ENCODE results near the gene KCNT1. TPM values are rescaled to one million over a fixed set of nuclear protein-coding genes. Genes with fewer than 3 reads are reported as not detected.

The KCNT1 gene
- total RNA-seq, 1 donor from 2014 or later, result not detected

GRCh38 chr9:135770771-135771170 lies 68.8 kb downstream of the KCNT1 start:
- H3K27me3 Mint-ChIP-seq, result no peaks in the 10 kb centered on the region
- no peaks in the 10 kb centered on the region for H3K4me1 Mint-ChIP-seq
- no peak for ATAC-seq (ENCODE audit: low read depth)
- ChIA-PET POLR2A (no interaction called here), CTCF (no interaction called here)
- H3K4me3 Mint-ChIP-seq, result no peak overlapping the region
- TF ChIP-seq CTCF (IDR thresholded peaks at IDR 0.05), result no peak
- H3K36me3 Mint-ChIP-seq (ENCODE audit: low read depth), result no peaks in the 10 kb centered on the region
- DNase-seq, result no peak
- intact Hi-C loops (cut with micrococcal nuclease), result no loop called here
- H3K9me3 Mint-ChIP-seq, result peaks cover 3% of the 10 kb centered on the region
- no peak overlapping the region for H3K27ac Mint-ChIP-seq

DNA sequence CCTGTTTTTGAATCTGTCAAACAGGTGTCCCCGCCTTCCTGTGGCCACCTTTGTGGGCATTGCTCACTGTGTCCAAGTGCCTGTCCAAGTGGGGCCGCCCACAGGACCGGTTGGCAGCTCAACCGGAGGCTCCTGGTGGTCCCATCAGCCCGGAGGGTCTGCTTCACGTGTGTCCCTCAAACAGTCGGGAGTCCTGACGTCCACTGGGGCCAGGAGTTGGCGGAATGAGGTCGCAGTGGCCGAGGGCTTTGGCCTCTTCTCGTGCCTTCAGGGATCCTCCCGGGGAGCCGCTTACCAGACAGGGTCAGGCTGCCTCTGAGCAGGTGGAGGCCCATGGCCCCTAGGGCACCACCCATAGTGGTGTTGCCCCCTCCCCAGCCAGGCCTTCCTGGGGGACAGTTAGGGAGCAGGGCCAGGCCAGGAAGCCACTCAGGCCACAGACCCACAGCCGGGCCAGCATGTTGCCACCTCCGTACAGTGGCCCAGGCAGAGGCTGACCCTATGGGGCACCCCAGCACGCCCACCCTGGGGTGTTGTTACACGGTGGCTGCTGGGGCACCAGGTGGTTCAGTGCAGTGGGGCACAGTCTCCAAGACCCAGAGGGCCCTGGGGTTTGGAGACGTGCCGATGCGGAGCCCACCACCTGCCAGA lies 69.5 kb downstream of the KCNT1 start:
- H3K4me1 Mint-ChIP-seq, result no peaks in the 10 kb centered on the region
- no peaks in the 10 kb centered on the region for H3K9me3 Mint-ChIP-seq
- DNase-seq (no peak), ATAC-seq (ENCODE audit: low read depth) (no peak)
- no peak overlapping the region for H3K4me3 Mint-ChIP-seq
- no peak overlapping the region for H3K27ac Mint-ChIP-seq
- intact Hi-C loops (cut with micrococcal nuclease), result no loop called here
- no peaks in the 10 kb centered on the region for H3K27me3 Mint-ChIP-seq
- TF ChIP-seq CTCF (IDR thresholded peaks at IDR 0.05), result no peak
- ChIA-PET POLR2A (no interaction called here), CTCF (no interaction called here)
- H3K36me3 Mint-ChIP-seq (ENCODE audit: low read depth), result no peaks in the 10 kb centered on the region

GRCh38 chr9:135772056-135772646 lies 70.2 kb downstream of the KCNT1 start:
- Mint-ChIP-seq H3K9me3 (no peaks in the 10 kb centered on the region), H3K36me3 (ENCODE audit: low read depth) (no peaks in the 10 kb centered on the region), H3K4me1 (no peaks in the 10 kb centered on the region), H3K27ac (no peak overlapping the region), H3K4me3 (no peak overlapping the region), H3K27me3 (no peaks in the 10 kb centered on the region)
- no peak for DNase-seq
- ChIA-PET POLR2A (no interaction called here), CTCF (no interaction called here)
- intact Hi-C loops (cut with micrococcal nuclease), result no loop called here
- no peak for ATAC-seq (ENCODE audit: low read depth)
- TF ChIP-seq CTCF (IDR thresholded peaks at IDR 0.05), result no peak

DNA sequence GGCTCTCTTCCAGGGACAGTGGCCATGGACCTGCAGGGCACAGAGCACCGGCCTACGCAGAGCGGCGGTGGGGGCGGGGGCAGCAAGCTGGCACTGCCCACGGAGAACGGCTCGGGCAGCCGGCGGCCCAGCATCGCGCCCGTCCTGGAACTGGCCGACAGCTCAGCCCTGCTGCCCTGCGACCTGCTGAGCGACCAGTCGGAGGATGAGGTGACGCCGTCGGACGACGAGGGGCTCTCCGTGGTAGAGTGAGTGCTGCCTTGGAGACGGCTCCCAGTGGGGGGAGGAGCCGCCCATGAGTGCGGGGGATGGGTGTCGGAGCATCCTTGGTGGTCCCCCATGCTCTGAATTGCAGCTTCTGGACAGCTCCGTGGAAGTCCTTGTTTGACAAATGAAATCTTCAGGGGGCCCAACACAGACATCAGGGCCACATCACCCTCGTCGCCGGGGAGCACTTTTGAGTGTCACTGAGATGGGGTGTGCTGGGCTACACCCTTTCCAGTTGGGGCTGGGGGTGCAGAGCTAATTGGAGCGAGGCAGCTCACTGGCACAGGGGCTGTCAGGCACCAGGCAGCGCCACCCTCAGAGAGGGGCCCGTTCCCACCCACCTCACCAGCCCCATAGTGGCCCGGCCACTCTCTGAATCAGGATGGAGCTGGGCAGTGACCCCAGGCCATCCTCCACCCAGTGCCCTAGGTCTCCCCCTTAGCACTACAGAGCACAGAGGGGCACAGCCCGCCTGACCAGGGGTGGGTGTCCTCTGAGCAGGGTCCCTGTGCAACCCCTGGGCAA lies 70.9 kb downstream of the KCNT1 start:
- no peaks in the 10 kb centered on the region for H3K27me3 Mint-ChIP-seq
- TF ChIP-seq CTCF (IDR thresholded peaks at IDR 0.05), result no peak
- no peak for ATAC-seq (ENCODE audit: low read depth)
- CTCF ChIA-PET, result no interaction called here
- H3K9me3 Mint-ChIP-seq, result no peaks in the 10 kb centered on the region
- DNase-seq, result no peak
- intact Hi-C loops (cut with micrococcal nuclease), result no loop called here
- H3K27ac Mint-ChIP-seq, result no peak overlapping the region
- no peaks in the 10 kb centered on the region for H3K36me3 Mint-ChIP-seq (ENCODE audit: low read depth)
- H3K4me1 Mint-ChIP-seq, result no peaks in the 10 kb centered on the region
- POLR2A ChIA-PET, result no interaction called here
- no peak overlapping the region for H3K4me3 Mint-ChIP-seq

DNA sequence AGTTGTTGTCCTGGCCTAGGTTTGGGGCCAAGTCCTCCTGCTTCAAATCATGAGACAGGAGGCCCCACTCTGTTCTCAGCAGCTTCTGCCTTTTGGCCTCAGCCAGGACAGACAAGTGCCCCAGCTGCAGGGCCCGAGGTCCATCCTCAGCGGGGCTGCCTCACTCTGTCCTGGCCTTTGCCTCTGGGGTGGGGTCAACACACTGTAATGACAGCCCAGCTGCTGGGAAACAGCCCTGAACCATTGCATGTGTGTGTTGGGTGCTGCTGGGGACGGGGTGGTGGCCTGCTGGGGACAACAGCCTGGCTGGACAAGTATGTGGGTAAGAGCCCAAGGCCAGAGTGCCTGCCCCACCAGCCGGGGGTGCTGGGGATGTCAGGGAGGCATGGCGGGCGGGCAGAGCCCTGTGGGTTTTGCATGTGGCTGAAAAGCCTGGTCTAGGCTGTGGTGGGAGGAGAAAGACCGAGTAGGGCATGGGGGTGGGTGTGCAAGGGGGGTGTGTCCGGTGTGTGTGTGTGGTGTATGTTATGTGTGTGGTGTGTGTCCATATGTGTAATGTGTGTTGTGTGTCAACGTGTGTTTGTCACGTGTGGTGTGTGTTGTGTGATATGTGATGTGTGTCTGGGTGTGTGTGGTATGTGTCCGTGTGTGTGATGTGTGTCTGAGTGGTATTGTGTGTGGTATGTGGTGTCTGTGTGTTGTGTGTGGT lies 71.7 kb downstream of the KCNT1 start:
- intact Hi-C loops (cut with micrococcal nuclease), result no loop called here
- Mint-ChIP-seq H3K4me1 (no peaks in the 10 kb centered on the region), H3K36me3 (ENCODE audit: low read depth) (no peaks in the 10 kb centered on the region), H3K4me3 (no peak overlapping the region), H3K27ac (no peak overlapping the region), H3K9me3 (no peaks in the 10 kb centered on the region), H3K27me3 (no peaks in the 10 kb centered on the region)
- no peak for TF ChIP-seq CTCF (IDR thresholded peaks at IDR 0.05)
- ATAC-seq (ENCODE audit: low read depth) (no peak), DNase-seq (no peak)
- POLR2A ChIA-PET, result no interaction called here
- CTCF ChIA-PET, result no interaction called here

Measured in activated B cell treated with CpG ODN at 0.5 μM for 24 hours (primary cell).